ENCODE results near the gene LIF.
"Not testable (repeated sequence)": the region's sequence is repeated elsewhere in the genome, so short reads cannot be mapped to it uniquely, and the experiment has no call there.

Gene LIF

DNA sequence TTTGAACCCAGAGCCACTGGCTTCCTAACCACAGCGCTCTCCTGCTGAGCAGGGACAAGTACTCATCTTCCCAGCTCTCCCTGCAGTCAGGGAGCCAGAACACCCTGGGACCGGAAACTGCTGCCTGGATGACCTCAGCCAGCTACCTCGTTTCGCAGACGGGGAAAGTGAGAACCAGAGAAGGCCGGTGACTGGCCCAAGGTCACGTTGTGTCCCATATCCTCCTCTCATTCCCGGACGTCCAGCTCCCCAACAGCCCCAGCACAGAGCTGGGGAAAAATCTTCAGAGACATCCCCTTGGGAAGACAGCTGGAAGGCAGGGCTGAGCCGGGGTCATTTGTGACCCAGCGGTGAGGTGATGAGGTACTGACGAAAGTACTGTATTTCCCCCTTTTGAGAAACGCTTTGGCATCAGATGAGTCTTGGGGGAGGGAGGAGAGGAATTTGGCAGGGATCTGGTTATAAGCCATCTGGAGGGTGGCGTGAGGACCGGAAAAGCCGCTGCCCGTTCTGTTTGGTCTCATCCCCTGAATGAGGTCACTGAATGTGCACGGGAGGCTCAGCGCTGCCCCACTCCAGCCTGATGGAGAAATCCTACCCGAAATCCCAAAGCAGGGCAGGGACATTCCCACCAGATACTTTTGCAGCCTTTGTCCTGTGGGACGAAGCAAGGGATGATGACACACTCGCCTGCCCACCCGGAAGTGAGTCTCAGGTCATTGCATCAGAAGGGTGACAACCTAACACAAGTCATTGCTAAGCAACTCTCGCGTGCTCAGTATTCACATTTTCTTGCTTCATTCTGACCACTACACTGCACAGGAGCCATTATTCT lies 41.1 kb downstream of the LIF start:
- no peak for DNase-seq

GRCh38 chr22:30204742-30205111 lies 41.8 kb downstream of the LIF start:
- no peak for DNase-seq

DNA sequence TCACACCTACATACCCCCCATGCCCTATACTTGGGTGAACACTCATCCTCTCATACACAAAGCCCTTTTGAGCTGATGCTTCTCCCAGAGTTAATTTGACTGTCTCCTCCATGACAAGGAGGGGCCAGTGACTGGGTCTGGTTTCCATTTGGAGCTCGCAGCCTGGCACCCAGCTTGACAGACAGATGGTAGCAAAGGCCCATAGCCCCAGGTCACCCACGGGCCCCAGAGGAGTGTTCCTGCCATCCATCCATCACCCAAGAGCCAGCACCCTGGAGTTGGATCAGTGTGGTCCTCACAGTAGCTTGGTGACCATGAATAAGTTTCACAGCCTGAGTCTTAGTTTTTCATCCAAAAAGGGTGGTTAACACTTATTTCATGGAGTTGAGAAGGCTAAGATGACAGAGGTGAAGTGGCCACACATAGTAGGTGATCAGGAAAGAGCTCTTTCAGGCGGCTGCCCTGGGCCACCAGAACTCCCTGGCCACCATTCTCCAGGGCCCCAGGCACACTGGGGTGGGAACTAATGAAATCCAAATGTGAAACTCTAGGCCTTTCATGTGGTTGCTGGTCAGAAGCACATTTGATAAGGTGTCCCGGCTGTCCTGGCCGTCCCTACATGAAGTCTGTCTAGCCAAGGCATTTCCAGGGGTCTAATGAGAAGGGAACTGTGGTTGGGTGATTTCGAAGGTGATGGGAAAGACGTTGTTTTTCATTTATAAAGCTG lies 42.4 kb downstream of the LIF start:
- no peak for DNase-seq

DNA sequence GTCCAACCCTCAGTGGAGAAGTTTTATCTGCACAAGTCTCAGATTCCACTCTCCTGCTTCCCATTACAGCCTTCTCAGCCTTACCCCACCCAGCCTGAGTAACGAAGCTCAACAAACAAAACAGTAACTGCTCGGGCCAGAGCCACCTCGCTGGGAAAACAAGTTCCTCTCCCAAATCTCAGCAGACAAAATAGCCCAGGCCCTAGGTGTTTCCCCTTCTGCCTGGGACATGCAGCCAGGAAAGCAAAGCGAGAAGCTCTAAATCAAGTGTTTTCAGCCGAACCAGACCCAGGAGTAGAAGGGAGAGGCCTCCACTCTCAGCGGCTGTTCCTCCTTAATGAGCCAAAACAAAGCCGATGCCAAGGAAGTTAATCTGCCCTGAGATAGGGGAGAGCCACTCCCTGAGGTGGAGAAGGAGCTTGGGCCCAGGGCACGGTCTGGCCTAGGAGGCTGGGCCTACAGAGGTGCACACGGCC lies 44.0 kb downstream of the LIF start:
- no peak for DNase-seq

- no peak for DNase-seq
Observed at GRCh38 chr22:30201945-30202344, 44.6 kb downstream of the LIF start.

- not testable (repeated sequence) for DNase-seq
Observed at GRCh38 chr22:30200905-30201304, 45.7 kb downstream of the LIF start.

DNA sequence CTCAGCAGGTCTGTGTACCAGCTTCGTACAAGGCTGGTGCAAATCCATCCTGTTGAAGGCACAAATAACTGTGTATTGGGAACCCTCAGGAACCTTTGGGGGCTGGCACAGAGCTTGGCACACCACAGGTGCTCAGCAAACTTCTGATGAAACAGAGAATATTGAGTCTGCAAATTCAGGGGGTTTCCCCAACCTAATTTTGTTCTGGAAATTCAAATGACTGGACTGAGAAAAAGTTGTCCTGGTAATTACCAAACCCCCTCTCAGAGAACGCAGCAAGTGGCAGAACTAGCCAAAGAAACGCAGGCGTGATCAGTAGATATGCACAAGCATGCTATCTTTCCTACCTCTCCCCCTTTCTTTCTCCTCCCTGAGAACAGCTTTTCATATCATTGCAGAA lies 47.6 kb downstream of the LIF start:
- DNase-seq = no peak

- DNase-seq = peak; percentile 28
Observed at GRCh38 chr22:30198152-30198825, 48.3 kb downstream of the LIF start.

GRCh38 chr22:30197389-30197788 lies 49.2 kb downstream of the LIF start:
- DNase-seq = no peak

- peak; percentile 53 for DNase-seq
Observed at GRCh38 chr22:30196880-30197336, 49.7 kb downstream of the LIF start.

GRCh38 chr22:30196141-30196879 lies 50.2 kb downstream of the LIF start:
- DNase-seq = peak; percentile 75

DNA sequence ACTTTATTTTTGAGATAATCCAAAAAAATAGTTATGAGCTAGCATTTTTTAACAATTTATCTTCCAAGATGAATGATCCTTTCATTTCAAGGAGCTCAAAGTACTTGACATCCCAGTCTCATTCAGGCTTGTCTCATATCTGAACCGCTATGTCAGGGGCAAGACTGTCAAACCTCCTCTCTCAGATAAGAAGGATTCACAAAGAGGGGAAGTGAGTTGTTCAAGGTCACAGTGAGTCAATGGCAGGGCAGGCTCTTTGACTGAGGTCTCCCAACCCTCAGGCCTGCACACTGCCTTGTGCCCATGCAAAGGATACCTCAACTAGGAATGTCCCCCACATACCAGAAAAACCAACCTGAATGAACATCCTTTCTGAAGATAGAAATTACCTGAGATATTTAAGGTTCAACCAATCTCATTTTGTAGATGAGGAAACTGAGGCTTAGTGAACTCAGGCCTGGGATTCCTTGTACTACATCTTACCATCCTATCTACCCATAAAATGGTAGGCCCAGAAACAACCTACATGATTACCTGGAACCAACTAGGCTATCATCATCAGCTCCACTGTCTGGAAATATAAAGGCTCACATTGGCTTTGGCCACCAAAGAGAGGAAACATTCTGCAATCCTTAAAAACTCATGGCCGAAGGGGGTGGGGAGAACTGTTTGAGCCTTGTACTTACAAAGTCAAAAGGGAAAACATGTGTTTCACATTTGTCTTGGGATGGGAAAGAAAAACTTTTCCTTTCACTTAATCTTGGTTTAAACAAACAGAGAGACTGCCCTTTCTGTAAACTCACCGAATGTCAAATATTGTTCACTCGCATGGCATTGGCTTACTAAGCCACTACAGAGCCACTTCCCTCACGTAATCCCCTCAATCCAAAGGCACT lies 51.1 kb downstream of the LIF start:
- peak; percentile 33 for DNase-seq

GRCh38 chr22:30193031-30193775 lies 53.4 kb downstream of the LIF start:
- peak; percentile 32 for DNase-seq

- no peak for DNase-seq
Observed at GRCh38 chr22:30192427-30192826, 54.1 kb downstream of the LIF start.

GRCh38 chr22:30191040-30191701 lies 55.4 kb downstream of the LIF start:
- DNase-seq = no peak

GRCh38 chr22:30190574-30190973 lies 56.0 kb downstream of the LIF start:
- no peak for DNase-seq

Data from activated CD8-positive, alpha-beta memory T cell treated with anti-CD3 and anti-CD28 coated beads for 24 hours (primary cell).